ENCODE measurements around the gene RBFOX1. TPM values are rescaled to one million over a fixed set of nuclear protein-coding genes. Genes with fewer than 3 reads are reported as not detected.

The RBFOX1 gene
- total and polyA plus RNA-seq, 4 experiments from 2014 or later = not detected

- H3K4me3 ChIP-seq (ENCODE audit: low read length in 2 of 2) = no peak overlapping the region
- H3K27me3 ChIP-seq (ENCODE audit: insufficient read depth, low read length) = no peaks in the 10 kb centered on the region
- H3K9me3 ChIP-seq (ENCODE audit: control insufficient read depth in 1 of 2, low read length in 2 of 2) = peaks cover 0 to 4% of the 10 kb centered on the region in 2 donors
- H3K36me3 Mint-ChIP-seq = peaks cover 0 to 1% of the 10 kb centered on the region in 2 donors
- H3K4me3 Mint-ChIP-seq = no peak overlapping the region
- intact Hi-C loops (cut with micrococcal nuclease) = no loop called here
- H3K36me3 ChIP-seq (ENCODE audit: insufficient read depth, low read length) = no peaks in the 10 kb centered on the region
- CTCF ChIA-PET (ENCODE audit: partially characterized antibody) = no interaction called here
- no peak overlapping the region for H3K27ac Mint-ChIP-seq
- no peaks in the 10 kb centered on the region for H3K27me3 Mint-ChIP-seq
- POLR2A ChIA-PET (ENCODE audit: partially characterized antibody) = no interaction called here
- no peak overlapping the region for H3K27ac ChIP-seq (ENCODE audit: low read depth, low read length)
- DNase-seq = no peak
- no peaks in the 10 kb centered on the region for H3K4me1 ChIP-seq (ENCODE audit: insufficient read depth, low read length)
- H3K4me1 Mint-ChIP-seq = no peaks in the 10 kb centered on the region
- peaks cover 0 to 27% (median 10%) of the 10 kb centered on the region in 8 donors for H3K9me3 Mint-ChIP-seq
These were observed 66.7 kb downstream of the RBFOX1 start for GRCh38 chr16:7399296-7399695.

GRCh38 chr16:7400117-7400890, 67.7 kb downstream of the RBFOX1 start:
- Mint-ChIP-seq H3K36me3 (peaks cover 0 to 1% of the 10 kb centered on the region in 2 donors), H3K27ac (no peak overlapping the region), H3K9me3 (peaks cover 0 to 24% (median 8%) of the 10 kb centered on the region in 8 donors), H3K4me3 (no peak overlapping the region), H3K4me1 (no peaks in the 10 kb centered on the region), H3K27me3 (no peaks in the 10 kb centered on the region)
- H3K27ac ChIP-seq (ENCODE audit: low read depth, low read length) = no peak overlapping the region
- H3K27me3 ChIP-seq (ENCODE audit: insufficient read depth, low read length) = no peaks in the 10 kb centered on the region
- ChIA-PET POLR2A (ENCODE audit: partially characterized antibody) (no interaction called here), CTCF (ENCODE audit: partially characterized antibody) (no interaction called here)
- no peaks in the 10 kb centered on the region for H3K36me3 ChIP-seq (ENCODE audit: insufficient read depth, low read length)
- DNase-seq = no peak
- intact Hi-C loops (cut with micrococcal nuclease) = no loop called here
- H3K4me1 ChIP-seq (ENCODE audit: insufficient read depth, low read length) = no peaks in the 10 kb centered on the region
- peaks cover 0 to 4% of the 10 kb centered on the region in 2 donors for H3K9me3 ChIP-seq (ENCODE audit: control insufficient read depth in 1 of 2, low read length in 2 of 2)
- H3K4me3 ChIP-seq (ENCODE audit: low read length in 2 of 2) = no peak overlapping the region

- no peak overlapping the region for H3K4me3 ChIP-seq (ENCODE audit: low read length in 2 of 2)
- H3K27ac ChIP-seq (ENCODE audit: low read depth, low read length) = no peak overlapping the region
- H3K36me3 ChIP-seq (ENCODE audit: insufficient read depth, low read length) = no peaks in the 10 kb centered on the region
- Mint-ChIP-seq H3K27ac (peak overlapping the region in 1 of 7 donors; percentile 17), H3K27me3 (no peaks in the 10 kb centered on the region), H3K9me3 (peaks cover 3 to 23% (median 6%) of the 10 kb centered on the region in 8 donors), H3K4me1 (no peaks in the 10 kb centered on the region), H3K36me3 (peaks cover 0 to 1% of the 10 kb centered on the region in 2 donors), H3K4me3 (no peak overlapping the region)
- no peaks in the 10 kb centered on the region for H3K9me3 ChIP-seq (ENCODE audit: control insufficient read depth in 1 of 2, low read length in 2 of 2)
- no peaks in the 10 kb centered on the region for H3K4me1 ChIP-seq (ENCODE audit: insufficient read depth, low read length)
- CTCF ChIA-PET (ENCODE audit: partially characterized antibody) = no interaction called here
- intact Hi-C loops (cut with micrococcal nuclease) = no loop called here
- DNase-seq = no peak
- POLR2A ChIA-PET (ENCODE audit: partially characterized antibody) = no interaction called here
- no peaks in the 10 kb centered on the region for H3K27me3 ChIP-seq (ENCODE audit: insufficient read depth, low read length)
These were observed 71.6 kb downstream of the RBFOX1 start for GRCh38 chr16:7404217-7404616.

GRCh38 chr16:7405166-7405565, 72.5 kb downstream of the RBFOX1 start:
- Histone ChIP-seq H3K4me3 (ENCODE audit: low read length in 2 of 2) (no peak overlapping the region), H3K27ac (ENCODE audit: low read depth, low read length) (no peak overlapping the region), H3K27me3 (ENCODE audit: insufficient read depth, low read length) (no peaks in the 10 kb centered on the region), H3K4me1 (ENCODE audit: insufficient read depth, low read length) (no peaks in the 10 kb centered on the region), H3K9me3 (ENCODE audit: control insufficient read depth in 1 of 2, low read length in 2 of 2) (no peaks in the 10 kb centered on the region), H3K36me3 (ENCODE audit: insufficient read depth, low read length) (no peaks in the 10 kb centered on the region)
- no peak overlapping the region for H3K4me3 Mint-ChIP-seq
- POLR2A ChIA-PET (ENCODE audit: partially characterized antibody) = no interaction called here
- H3K27me3 Mint-ChIP-seq = no peaks in the 10 kb centered on the region
- H3K4me1 Mint-ChIP-seq = no peaks in the 10 kb centered on the region
- DNase-seq = no peak
- intact Hi-C loops (cut with micrococcal nuclease) = no loop called here
- CTCF ChIA-PET (ENCODE audit: partially characterized antibody) = no interaction called here
- peaks cover 0 to 1% of the 10 kb centered on the region in 2 donors for H3K36me3 Mint-ChIP-seq
- peaks cover 0 to 31% (median 7%) of the 10 kb centered on the region in 8 donors for H3K9me3 Mint-ChIP-seq
- peak overlapping the region in 1 of 7 donors; percentile 77 for H3K27ac Mint-ChIP-seq

- CTCF ChIA-PET (ENCODE audit: partially characterized antibody) = no interaction called here
- Histone ChIP-seq H3K4me3 (ENCODE audit: low read length in 2 of 2) (no peak overlapping the region), H3K4me1 (ENCODE audit: insufficient read depth, low read length) (no peaks in the 10 kb centered on the region), H3K27me3 (ENCODE audit: insufficient read depth, low read length) (no peaks in the 10 kb centered on the region), H3K27ac (ENCODE audit: low read depth, low read length) (no peak overlapping the region), H3K36me3 (ENCODE audit: insufficient read depth, low read length) (no peaks in the 10 kb centered on the region), H3K9me3 (ENCODE audit: control insufficient read depth in 1 of 2, low read length in 2 of 2) (no peaks in the 10 kb centered on the region)
- Mint-ChIP-seq H3K36me3 (no peaks in the 10 kb centered on the region), H3K9me3 (peaks cover 3 to 36% (median 10%) of the 10 kb centered on the region in 8 donors), H3K4me3 (no peak overlapping the region), H3K27me3 (no peaks in the 10 kb centered on the region), H3K27ac (no peak overlapping the region), H3K4me1 (no peaks in the 10 kb centered on the region)
- DNase-seq = no peak
- POLR2A ChIA-PET (ENCODE audit: partially characterized antibody) = no interaction called here
- intact Hi-C loops (cut with micrococcal nuclease) = no loop called here
These were observed 76.2 kb downstream of the RBFOX1 start for GRCh38 chr16:7408700-7409365.

GRCh38 chr16:7419441-7419840, 86.8 kb downstream of the RBFOX1 start:
- Mint-ChIP-seq H3K36me3 (no peaks in the 10 kb centered on the region), H3K4me1 (no peaks in the 10 kb centered on the region), H3K27me3 (no peaks in the 10 kb centered on the region), H3K27ac (no peak overlapping the region), H3K4me3 (no peak overlapping the region), H3K9me3 (peaks cover 6 to 19% (median 12%) of the 10 kb centered on the region in 8 donors)
- Histone ChIP-seq H3K27ac (ENCODE audit: low read depth, low read length) (no peak overlapping the region), H3K27me3 (ENCODE audit: insufficient read depth, low read length) (no peaks in the 10 kb centered on the region), H3K36me3 (ENCODE audit: insufficient read depth, low read length) (no peaks in the 10 kb centered on the region), H3K4me1 (ENCODE audit: insufficient read depth, low read length) (no peaks in the 10 kb centered on the region), H3K4me3 (ENCODE audit: low read length in 2 of 2) (no peak overlapping the region), H3K9me3 (ENCODE audit: control insufficient read depth in 1 of 2, low read length in 2 of 2) (peaks cover 0 to 9% of the 10 kb centered on the region in 2 donors)
- ChIA-PET POLR2A (ENCODE audit: partially characterized antibody) (no interaction called here), CTCF (ENCODE audit: partially characterized antibody) (no interaction called here)
- DNase-seq = no peak
- intact Hi-C loops (cut with micrococcal nuclease) = no loop called here

GRCh38 chr16:7420079-7420478, 87.4 kb downstream of the RBFOX1 start:
- CTCF ChIA-PET (ENCODE audit: partially characterized antibody) = no interaction called here
- no peaks in the 10 kb centered on the region for H3K4me1 Mint-ChIP-seq
- intact Hi-C loops (cut with micrococcal nuclease) = no loop called here
- no peaks in the 10 kb centered on the region for H3K36me3 ChIP-seq (ENCODE audit: insufficient read depth, low read length)
- no peak overlapping the region for H3K27ac Mint-ChIP-seq
- no peaks in the 10 kb centered on the region for H3K4me1 ChIP-seq (ENCODE audit: insufficient read depth, low read length)
- H3K27me3 ChIP-seq (ENCODE audit: insufficient read depth, low read length) = no peaks in the 10 kb centered on the region
- H3K4me3 ChIP-seq (ENCODE audit: low read length in 2 of 2) = no peak overlapping the region
- no peaks in the 10 kb centered on the region for H3K27me3 Mint-ChIP-seq
- H3K9me3 Mint-ChIP-seq = peaks cover 7 to 19% (median 12%) of the 10 kb centered on the region in 8 donors
- no peaks in the 10 kb centered on the region for H3K36me3 Mint-ChIP-seq
- H3K9me3 ChIP-seq (ENCODE audit: control insufficient read depth in 1 of 2, low read length in 2 of 2) = peaks cover 0 to 4% of the 10 kb centered on the region in 2 donors
- H3K4me3 Mint-ChIP-seq = no peak overlapping the region
- H3K27ac ChIP-seq (ENCODE audit: low read depth, low read length) = no peak overlapping the region
- POLR2A ChIA-PET (ENCODE audit: partially characterized antibody) = no interaction called here
- no peak for DNase-seq

Measured in CD4-positive, alpha-beta memory T cell (primary cell).